HG02981 (cell line): ENCODE data around the gene GARIN5B.
"Not testable (repeated sequence)": the region's sequence is repeated elsewhere in the genome, so short reads cannot be mapped to it uniquely, and the experiment has no call there.

ENCODE experiments used
- ATAC-seq: cut with Tn5 transposase; IDR thresholded peaks from one replicate; pipeline ENCODE4 v1.9.1; 2021; ENCODE audit warnings: mild to moderate bottlenecking, moderate library complexity; ENCODE audit not compliant: unreplicated experiment

GARIN5B gene

DNA sequence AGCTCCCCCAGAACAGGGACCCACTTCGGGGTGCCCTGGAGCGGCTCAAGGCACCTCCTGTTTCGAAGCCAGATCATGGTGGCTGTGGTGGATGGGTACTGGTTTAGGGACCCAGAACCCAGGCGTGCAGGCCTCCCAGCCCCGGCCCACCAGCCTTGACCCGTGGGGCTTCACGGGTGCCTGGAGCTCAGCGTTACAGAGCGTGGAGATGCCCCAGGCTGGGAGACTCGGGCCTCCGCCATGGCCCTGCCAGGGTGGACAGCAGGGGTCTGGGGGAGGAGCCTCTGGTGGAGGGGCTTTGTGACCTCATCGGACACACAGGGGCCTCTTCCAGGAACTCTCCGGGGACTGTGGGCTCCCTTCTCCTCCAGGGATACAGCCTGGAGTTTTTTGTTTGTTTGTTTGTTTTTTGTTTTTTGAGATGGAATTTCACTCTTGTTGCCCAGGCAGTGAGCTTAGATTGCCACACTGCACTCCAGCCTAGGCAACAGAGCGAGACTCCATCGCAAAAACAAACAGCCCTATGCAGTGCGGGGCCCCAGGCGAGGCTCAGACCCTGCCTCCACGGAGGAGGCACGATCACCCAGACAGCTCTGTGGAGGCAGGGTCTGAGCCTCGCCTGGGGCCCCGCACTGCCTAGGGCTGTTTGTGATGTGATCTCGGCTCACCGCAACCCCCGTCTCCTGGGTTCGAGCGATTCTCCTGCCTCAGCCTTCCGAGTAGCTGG, at the start of gene GARIN5B:
Gene GARIN5B (minus strand): TSS at position 271 of the 727 bp plus-strand sequence. CDS start 194 bp downstream, at position 77.
- no peak for ATAC-seq

DNA sequence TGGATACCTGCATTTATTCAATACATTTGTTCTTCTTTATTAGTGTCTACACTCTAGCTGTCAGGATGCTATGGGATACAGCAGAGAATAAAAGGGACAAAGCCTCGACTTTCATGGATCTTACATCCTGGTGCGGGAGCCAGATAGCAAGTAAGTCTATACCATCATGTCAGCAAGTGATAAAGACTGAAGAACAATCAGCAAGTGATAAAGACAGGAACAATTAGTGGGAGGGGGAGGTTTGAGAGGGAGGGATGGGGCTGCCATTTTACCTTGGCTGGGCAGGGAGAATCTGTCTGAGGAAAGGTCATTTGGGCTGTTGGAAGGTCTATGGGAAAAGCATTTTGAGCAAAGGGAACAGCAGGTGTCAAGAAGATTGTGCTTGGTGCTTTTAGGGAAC, 47.1 kb upstream of the GARIN5B start:
- no peak for ATAC-seq

DNA sequence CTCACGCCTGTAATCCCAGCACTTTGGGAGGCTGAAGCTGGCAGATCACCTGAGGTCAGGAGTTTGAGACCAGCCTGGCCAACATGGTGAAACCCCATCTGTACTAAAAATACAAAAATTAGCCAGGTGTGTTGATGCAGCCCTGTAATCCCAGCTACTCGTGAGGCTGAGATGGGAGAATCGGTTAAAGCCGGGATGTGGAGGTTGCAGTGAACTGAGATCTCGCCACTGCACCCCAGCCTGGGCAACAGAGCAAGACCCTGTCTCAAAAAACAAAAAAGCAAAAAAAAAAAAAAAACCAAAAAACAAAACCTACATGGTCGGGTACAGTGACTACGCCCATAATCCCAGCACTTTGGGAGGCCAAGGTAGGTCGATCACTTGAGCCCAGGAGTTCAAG, 46.1 kb upstream of the GARIN5B start:
- not testable (repeated sequence) for ATAC-seq

DNA sequence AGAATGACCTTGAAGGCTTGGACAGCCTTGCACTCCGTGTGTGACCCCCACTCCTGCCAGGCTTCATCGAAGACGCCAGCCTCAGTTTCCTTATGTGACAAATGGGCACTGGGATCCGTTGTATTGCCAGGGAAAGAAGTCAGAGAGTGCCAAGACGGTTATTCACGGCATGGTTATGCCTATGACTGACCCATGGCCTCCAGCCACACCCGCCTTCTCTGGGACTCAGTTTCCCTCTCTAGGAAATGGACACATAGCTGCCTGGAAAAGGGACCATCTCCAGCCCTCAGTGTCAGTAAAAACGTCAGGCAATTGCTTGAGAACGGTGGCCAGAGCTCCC, 45.4 kb upstream of the GARIN5B start:
- ATAC-seq, result no peak

DNA sequence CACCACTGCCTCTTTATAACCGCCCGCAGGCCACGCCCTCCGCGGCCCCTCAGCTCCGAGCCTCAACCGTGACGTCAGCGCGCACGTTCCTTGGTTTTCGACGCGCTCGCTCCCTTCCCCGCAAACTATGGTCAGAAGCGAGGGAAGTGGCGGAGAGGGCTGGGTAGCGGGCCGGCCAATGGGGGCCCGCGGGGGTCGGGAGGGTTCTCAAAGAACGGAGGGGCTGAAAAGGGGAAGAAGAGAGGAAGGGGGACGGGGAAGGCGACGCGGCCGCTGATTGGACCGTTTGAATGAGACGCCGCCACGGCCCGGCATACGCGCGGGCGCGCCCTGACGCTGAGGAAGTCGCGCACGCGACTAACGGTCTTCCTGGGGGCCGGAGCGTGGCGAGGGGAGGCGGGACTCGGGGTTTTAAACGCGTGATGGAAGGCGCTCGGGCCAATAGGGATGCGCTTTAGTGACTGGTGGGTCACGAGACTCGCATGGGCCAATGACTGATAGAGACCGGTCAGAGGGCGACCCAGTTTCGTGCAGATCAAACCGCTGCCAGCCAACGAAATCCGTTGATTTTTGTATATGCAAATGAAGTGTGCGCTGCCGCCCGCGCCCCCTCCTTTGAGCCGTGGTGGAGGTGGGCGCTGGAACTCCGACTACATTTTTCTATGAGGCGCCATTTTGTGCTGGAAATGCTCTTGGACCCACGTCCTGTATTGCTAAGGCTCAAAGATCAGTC, 44.9 kb upstream of the GARIN5B start:
- peak; percentile 84 for ATAC-seq

DNA sequence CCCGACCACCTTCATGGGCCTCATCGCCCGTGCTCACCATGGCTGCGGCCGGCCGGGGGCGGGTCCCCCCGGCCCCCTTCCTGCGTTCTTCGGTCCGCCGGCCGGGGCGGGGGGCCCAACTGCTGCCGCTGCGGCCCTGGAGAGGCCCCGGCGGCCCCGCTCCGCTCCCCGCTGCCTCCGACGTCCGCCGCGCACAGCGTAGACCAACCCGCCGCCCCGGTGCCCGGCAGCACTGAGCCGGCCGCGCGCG, 44.4 kb upstream of the GARIN5B start, which contains the start of gene UBE2S:
Gene UBE2S (minus strand): TSS at position 239 of the 250 bp plus-strand sequence. CDS start 199 bp downstream, at position 40.
- ATAC-seq, result not testable (repeated sequence)

DNA sequence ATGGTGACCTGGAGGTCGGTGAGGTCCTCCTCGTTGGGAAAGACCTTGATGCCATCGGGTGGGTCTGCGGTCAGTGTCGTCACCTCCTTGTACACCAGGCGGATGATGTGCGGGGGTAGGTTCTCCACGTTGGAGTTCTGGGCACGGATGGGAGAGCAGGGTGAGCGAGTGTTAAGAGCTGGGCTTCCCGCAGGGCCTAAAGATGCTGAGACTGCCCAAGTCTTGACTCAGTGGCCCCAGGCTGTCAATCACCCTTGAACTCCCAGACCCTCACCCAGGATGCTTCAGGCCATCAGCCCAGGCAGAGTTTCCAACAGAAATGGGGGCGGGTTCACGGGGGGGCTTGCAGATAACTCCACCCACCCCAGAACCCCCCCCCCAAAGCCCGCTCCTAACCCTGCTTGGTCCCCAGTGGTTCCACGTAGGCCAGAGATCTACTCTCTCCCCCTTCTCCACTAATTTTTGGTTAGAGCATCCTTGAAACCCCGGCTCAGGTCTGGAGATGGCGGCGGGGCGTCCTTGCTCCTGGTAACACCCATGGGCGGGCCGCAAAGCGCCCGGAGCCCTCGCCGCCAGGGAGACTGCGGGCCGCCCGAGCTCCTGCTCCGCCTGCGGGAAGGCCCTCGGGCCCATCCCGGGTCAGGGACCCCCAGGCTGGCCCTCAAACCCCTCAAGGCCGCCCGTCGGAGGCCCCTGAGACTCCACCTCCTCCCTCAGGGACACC, 43.9 kb upstream of the GARIN5B start:
- ATAC-seq, result peak; percentile 11

DNA sequence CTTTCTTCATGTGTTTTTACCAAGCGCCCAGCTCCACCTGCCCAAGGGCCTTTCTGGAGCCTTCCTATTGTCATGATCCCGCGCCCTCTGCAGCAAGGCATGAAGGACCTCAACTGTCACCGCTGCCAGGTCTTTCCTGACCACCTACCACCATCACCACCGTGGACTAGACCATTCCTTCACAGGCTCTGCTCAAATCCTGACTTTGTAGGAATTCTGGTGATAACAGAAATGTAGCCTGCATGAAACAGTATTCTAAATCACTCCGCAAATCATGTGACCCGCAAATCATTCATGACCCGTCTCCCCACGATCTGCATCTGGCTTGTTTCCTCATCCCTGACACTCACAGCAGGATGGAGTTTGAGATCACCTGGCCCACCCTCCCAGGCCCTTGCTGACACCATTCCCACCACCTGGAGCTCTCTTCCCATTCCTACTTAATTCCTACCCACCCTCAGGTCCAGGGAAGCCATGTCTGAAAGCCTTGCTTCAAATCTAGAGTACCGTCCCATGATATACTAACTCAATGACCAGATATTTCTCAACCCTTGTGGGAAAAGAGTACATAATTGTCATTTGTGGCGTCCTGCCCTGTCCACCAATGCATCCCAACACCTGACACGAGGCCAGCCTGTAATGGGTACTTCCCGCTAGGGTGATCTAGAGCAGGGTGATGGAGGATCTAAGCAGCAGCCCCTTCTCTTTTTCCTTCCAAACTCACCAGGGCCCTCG, 43.2 kb upstream of the GARIN5B start:
- ATAC-seq, result no peak

DNA sequence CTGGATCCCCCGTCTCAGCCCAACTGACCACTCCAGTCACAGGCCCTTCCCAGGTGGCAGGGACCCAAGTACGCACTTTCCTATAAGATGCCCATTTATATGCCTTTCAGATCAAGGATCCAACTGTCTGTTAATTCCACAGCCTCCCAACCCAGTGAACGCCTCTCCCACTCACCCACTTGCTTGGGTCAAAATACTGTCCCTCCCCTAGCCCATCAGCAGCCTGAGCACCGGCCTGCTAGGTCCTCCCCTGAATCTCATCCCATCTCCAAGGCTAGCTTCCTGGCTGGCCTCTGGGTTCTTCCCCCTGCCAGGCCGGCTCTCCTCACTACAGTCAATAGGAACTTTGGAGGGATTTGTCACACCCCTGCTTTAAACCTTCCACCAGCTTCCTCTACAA, 42.6 kb upstream of the GARIN5B start:
- no peak for ATAC-seq

DNA sequence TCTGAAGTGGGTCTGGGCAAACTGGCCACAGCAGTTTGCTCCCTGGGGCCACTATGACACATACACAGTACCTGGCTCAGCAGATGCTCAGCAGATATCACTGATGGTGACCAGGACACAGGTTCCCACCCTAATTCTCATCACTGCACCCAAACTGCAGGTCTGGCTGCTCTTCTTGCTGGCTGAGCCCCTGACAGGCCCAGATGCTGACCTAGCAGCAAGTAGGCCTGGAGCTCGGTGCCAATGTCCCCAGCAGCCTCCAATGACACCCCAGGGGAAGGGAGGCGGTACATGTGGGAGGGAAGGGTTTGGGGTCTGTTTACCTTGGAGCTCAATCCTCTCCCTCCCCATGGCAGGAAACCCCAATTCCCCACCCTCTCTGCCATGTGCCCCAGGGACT, 39.4 kb upstream of the GARIN5B start:
- ATAC-seq, result no peak

DNA sequence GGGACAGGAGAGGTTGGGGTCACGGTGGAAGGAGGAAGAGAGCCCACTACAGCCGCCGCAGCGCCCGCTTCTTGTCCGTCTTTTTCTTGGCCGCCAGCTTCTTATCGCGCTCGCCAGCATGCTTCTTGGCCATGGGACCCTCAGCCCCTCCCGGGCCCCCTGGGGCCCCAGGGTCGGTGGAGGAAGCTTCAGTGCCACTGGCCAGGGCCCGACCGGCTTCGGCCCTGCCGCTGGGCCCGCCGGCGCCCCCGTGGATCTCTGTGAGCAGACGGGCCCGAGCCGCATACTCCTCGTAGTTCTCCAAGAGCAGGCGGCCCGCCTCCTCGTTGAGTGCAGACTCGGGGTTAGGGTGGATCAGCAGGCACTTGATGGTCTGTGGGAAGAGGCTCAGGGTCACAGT, 38.3 kb upstream of the GARIN5B start:
- ATAC-seq, result not testable (repeated sequence)

DNA sequence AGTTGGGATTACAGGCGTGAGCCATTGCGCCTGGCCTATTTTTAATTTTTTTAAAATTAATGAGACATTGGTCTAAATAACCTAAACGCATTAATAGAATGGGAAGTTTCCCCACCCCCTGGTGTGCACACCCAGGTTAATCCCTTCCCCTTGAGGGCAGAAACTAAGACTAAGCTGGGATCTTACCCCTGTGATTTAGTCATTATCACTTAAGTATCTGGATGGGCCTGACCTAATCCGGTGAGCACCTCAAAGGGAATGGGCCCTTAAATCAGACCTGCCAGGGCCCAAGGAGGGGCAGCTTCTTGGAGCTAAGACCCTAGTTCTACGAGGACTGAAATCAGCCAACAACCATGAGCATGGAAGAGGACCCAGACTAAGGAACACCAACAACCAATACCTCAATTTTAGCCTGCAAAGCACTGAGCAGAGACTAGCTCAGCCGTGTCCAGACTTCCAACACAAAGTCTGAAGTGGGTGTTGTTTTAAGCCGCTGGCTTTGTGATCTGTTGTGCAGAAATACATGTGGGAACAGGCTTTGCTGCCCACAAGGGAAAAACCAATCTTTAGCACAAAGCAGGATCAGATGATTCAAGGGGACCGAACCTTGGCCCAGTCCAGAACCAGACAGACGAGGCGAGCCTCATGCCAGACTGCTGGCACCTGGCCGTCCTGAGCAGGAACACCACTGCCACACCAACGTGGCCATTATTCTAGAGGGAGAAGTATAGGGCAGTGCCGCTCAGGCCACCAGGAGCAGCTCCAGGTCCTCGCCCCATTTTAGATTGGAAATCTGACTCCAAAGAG, 37.4 kb upstream of the GARIN5B start:
- no peak for ATAC-seq

DNA sequence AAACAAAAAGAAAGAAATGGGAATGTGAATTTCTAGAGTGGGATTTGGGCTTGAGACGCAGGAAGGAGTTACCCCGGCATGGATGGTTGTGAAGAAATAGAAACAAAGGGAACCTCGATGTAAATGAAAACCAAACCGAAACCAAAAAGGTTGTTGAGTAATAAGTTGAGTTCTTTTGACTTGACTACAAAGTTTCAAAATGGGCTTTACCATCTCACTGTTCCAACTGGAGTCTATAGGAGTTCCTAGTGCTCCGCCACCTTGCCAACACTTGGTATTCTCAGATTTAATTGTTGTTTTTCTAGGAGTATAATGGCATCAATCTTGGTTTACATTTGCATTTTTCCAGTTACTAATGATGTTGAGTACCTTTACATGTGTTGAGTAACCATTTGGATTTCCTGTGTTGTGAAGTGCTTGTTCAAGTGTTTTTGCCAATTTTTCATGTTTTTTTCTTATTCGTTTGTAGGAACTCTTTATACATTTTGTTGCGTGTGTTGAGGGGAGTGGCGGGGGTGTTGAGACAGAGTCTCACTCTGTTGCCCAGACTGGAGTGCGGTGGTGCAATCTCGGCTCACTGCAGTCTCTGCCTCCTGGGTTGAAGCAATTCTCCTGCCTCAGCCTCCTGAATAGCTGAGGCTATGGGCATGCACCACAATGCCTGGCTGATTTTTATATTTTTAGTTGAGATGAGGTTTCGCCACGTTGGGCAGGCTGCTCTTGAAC, 35.3 kb upstream of the GARIN5B start:
- ATAC-seq, result no peak

DNA sequence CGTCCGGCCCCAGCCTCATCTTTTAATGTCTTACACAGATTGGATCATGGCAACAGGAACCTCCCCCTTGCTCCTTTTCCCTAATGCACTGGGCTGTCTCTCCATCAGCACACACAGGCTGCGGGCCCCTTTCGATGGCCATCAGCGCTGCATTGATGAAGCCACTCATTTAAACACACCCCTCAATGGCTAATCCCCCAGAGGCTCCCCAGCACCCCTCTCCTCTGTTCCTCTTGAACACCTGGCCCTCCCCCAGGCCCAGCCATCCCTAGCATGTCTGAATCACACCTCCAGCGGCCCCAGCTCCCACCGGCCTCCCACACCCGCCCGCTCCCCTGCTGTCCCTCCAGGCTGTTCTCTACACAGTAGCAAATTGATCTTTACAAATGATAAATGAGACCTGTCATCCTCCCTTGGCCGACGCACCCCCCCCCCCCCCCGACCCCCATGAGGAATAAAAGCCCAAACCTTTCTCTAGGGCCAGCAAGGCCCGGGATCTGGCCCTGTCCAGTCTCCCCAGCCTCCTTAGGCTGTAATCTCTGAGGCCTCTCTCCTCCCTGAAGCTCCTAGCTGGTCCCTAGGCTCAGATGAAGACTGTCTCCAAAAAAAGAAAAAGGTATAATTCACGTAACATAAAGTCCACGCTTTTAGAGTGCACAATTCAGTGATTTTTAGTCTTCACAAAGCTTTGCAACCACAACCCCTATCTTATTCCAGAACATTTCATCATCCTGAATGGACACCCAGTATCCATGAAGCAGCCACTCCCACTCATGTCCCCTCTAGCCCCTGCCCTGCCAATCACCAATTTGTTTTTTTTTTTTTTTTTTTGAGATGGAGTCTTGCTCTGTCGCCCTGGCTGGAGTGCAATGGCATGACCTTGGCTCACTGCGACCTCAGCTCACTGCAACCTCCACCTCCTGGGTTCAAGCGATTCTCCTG, 30.0 kb upstream of the GARIN5B start:
- no peak for ATAC-seq

DNA sequence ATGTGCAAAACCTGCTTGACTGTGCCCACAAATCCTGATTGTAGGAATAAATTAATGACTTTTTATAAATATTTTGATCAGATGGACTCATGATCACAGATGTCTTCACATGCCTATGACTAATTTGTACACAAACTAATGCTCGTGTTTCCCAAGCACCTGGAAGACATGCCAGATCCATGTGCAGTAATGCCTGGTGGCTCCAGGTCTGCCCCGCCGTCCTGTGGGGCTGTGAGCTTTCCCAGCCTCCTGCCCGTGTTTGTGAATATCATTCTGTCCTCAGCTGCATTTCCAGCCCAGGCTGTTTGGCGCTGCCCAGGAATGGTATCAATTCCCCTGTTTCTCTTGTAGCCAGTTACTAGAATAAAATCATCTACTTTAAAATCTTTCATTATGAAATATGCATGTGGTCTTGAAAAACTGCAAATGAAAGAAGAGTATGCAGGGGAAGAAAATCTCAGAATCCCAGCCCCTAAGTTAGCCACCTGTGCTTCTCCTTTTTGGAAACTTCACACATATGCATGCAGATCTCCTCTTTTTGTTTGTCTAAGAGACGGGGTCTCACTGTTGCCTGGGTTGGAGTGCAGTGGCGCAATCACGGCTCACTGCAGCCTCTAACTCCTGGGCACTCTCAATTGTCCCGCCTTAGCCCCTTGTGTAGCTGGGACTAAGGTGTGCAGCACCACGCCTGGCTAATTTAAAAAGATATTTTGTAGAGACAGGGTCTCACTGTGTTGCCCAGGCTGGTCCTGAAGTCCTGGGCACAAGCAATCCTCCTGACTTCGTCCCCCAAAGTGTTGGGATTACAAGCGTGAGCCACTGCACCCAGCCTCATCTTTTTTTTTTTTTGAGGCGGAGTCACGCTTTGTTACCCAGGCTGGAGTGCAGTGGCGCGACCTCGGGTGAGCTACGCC, 28.9 kb upstream of the GARIN5B start:
- ATAC-seq, result no peak

DNA sequence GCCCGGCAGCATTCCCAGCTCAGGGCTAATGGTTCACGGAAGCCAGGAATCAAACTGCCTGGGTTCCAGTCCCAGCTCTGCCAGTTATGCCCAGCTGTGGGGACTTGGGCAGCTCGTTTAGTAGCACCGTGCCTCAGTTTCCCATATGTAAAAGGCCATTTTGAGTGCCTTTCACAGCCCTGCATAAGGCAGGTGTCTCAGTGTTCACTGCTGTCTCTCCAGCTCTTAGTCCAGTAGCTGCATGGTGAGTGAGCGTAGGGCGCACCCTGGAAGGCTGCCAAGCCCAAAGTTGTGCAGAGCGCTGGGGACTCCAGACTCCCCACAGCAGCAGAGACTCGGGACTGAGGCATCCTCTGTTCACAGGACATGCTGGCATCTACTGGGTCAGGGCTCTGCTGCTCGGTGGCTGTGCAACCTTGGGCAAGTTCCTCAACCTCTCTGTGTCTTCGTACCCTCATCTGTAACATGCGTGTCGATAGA, 28.2 kb upstream of the GARIN5B start:
- ATAC-seq, result no peak

DNA sequence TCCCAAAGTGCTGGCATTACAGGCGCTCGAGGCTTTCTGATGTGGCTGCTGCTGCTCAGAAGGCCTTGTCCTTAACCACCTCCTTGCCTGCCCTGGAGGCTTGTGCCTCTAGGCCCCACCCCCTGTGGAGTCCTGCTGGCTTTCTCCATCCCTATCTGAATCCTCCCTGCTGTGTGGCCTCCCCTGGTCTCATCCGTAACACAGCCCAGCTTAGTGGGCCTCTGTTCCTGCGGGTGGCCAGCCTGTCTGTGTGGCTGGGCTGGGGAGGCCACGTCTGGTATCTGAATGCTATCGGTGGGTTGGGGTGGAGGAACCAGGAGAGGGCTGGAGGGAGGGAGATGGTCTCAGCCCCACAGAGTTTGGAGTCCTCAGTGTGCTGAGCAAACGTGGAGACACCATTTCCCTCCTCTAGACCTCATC, 27.4 kb upstream of the GARIN5B start:
- no peak for ATAC-seq
